A549 (cell line): ENCODE measurements around the gene FERMT3. TPM values are rescaled to one million over a fixed set of nuclear protein-coding genes. Genes with fewer than 3 reads are reported as not detected.
A peak's percentile ranks its signal among the peaks of the same experiment; 100 is the strongest.

Source experiments
- ATAC-seq, 2 experiments: fragments of 200-7000 bp in 1 of 2; fragments of >200 bp in 1 of 2; cut with Nextera tagmentation in 1 of 2; cut with Tn5 transposase in 1 of 2; 3 replicates each; pipeline versions ENCODE4 v1.8.0 to v1.9.1; 2018 to 2020; ENCODE audit warnings: mild to moderate bottlenecking in 1 of 2, moderate library complexity in 1 of 2
- CTCF ChIA-PET: fragments of 300-600 bp; sonication (Branson Sonifier 250); formaldehyde crosslinking; extraction: SDS; loops from one replicate; lab custom pipeline; 2021; ENCODE audit warnings: antibody characterized with exemption, inconsistent platforms; lab: Yijun Ruan, JAX
- POLR2A ChIA-PET: fragments of 350-600 bp; formaldehyde crosslinking; extraction: SDS; loops from one replicate; lab custom pipeline; 2021; ENCODE audit warnings: antibody characterized with exemption, inconsistent platforms; lab: Yijun Ruan, JAX
- DNase-seq, 2 experiments: peaks; one replicate each; pipeline versions ENCODE4 v3.0.0 to v3.0.0-alpha.2; 2011 to 2016; ENCODE audit warnings: low read depth in 1 of 2, low spot score in 1 of 2
- FAIRE-seq: peaks from 2 replicates; lab custom pipeline; 2011; peaks lifted over from hg19 to GRCh38; lab: Jason Lieb, UNC
- H3K27ac ChIP-seq, 2 experiments: fragments of >200 bp; sonication (Bioruptor Twin); formaldehyde crosslinking; 3 replicates each; pipeline ENCODE4 v1.5.1; 2016 to 2017
- H3K4me1 ChIP-seq: fragments of >200 bp; sonication (Bioruptor Twin); formaldehyde crosslinking; 3 replicates; pipeline ENCODE4 v1.6.1; 2016
- H3K4me2 ChIP-seq: fragments of >200 bp; sonication (Bioruptor Twin); formaldehyde crosslinking; 3 replicates; pipeline ENCODE4 v1.6.1; 2016
- H3K4me3 ChIP-seq: fragments of >200 bp; sonication (Bioruptor Twin); formaldehyde crosslinking; 3 replicates; pipeline ENCODE4 v1.5.1; 2016
- H3K9me3 ChIP-seq: fragments of >200 bp; sonication (Bioruptor Twin); formaldehyde crosslinking; 3 replicates; pipeline ENCODE4 v1.6.1; 2016
- CBX8 ChIP-seq: fragments of 200-600 bp; sonication (generic); IDR thresholded peaks from 2 replicates; pipeline ENCODE4 v1.6.1; 2016
- CEBPB ChIP-seq, 2 experiments: fragments of >200 bp in 1 of 2; sonication (Bioruptor Twin) in 1 of 2; formaldehyde crosslinking in 1 of 2; IDR thresholded peaks; 2 replicates each; pipeline ENCODE4 v1.6.1; 2012 to 2016
- CHD2 ChIP-seq: fragments of 150-350 bp; IDR thresholded peaks from 2 replicates; pipeline ENCODE4 v1.6.1; 2014; ENCODE audit warnings: low read length; ENCODE audit not compliant: partially characterized antibody
- CHD4 ChIP-seq: fragments of 200-600 bp; sonication (generic); IDR thresholded peaks from 2 replicates; pipeline ENCODE4 v1.6.1; 2016; ENCODE audit warnings: antibody characterized with exemption, mild to moderate bottlenecking, borderline replicate concordance
- EP300 ChIP-seq, 2 experiments: fragments of >200 bp; sonication (Bioruptor Twin); formaldehyde crosslinking; IDR thresholded peaks; 2 replicates in 1 of 2; 3 replicates in 1 of 2; pipeline ENCODE4 v1.6.1; 2016 to 2017
- ESRRA ChIP-seq: fragments of 150-350 bp; IDR thresholded peaks from 2 replicates; pipeline ENCODE4 v1.6.1; 2014; ENCODE audit warnings: mild to moderate bottlenecking, low read length, borderline replicate concordance
- FOXS1 ChIP-seq: fragments of 250-450 bp; sonication (Bioruptor Pico); IDR thresholded peaks from 2 replicates; pipeline ENCODE4 v1.5.0; 2020; ENCODE audit warnings: mild to moderate bottlenecking, moderate library complexity
- HDAC2 ChIP-seq: fragments of 200-600 bp; sonication (generic); IDR thresholded peaks from 2 replicates; pipeline ENCODE4 v1.6.1; 2016
- JUNB ChIP-seq: fragments of >200 bp; sonication (Bioruptor Twin); formaldehyde crosslinking; IDR thresholded peaks from 2 replicates; pipeline ENCODE4 v1.6.1; 2016
- MAFK ChIP-seq: fragments of 450-650 bp; IDR thresholded peaks from 2 replicates; pipeline ENCODE4 v1.6.1; 2014; ENCODE audit not compliant: partially characterized antibody
- MYC ChIP-seq: IDR thresholded peaks from 2 replicates; pipeline ENCODE4 v1.6.1; 2012; ENCODE audit warnings: mild to moderate bottlenecking, inconsistent platforms, low read length, improper control_type of control experiment, borderline replicate concordance
- NR3C1 ChIP-seq: fragments of >200 bp; sonication (Bioruptor Twin); formaldehyde crosslinking; IDR thresholded peaks from 3 replicates; pipeline ENCODE4 v1.6.1; 2017
- PHF8 ChIP-seq: fragments of 200-600 bp; sonication (generic); IDR thresholded peaks from 2 replicates; pipeline ENCODE4 v1.6.1; 2016; ENCODE audit warnings: low read depth, mild to moderate bottlenecking, antibody characterized with exemption, moderate library complexity, borderline replicate concordance
- RARB ChIP-seq: fragments of 250-450 bp; sonication (Bioruptor Pico); IDR thresholded peaks from 2 replicates; pipeline ENCODE4 v1.8.0; 2021; ENCODE audit warnings: mild to moderate bottlenecking, moderate library complexity
- RCOR1 ChIP-seq: fragments of 150-350 bp; IDR thresholded peaks from 2 replicates; pipeline ENCODE4 v1.6.1; 2014; ENCODE audit warnings: antibody characterized with exemption, low read length, low read depth
- SMC3 ChIP-seq: fragments of >200 bp; sonication (Bioruptor Twin); formaldehyde crosslinking; IDR thresholded peaks from 3 replicates; pipeline ENCODE4 v1.6.1; 2018; ENCODE audit warnings: inconsistent platforms
- SREBF2 ChIP-seq: fragments of 450-650 bp; IDR thresholded peaks from 2 replicates; pipeline ENCODE4 v1.6.1; 2014; ENCODE audit warnings: mild to moderate bottlenecking, moderate library complexity
- TFCP2L1 ChIP-seq: fragments of 250-450 bp; sonication (Bioruptor Pico); IDR thresholded peaks from 2 replicates; pipeline ENCODE4 v1.5.0; 2021; ENCODE audit warnings: mild to moderate bottlenecking
- TP53 ChIP-seq: fragments of 250-450 bp; sonication (Bioruptor Pico); IDR thresholded peaks from 2 replicates; pipeline ENCODE4 v1.5.0; 2021; ENCODE audit warnings: mild to moderate bottlenecking, moderate library complexity
- ZFP36 ChIP-seq: fragments of 450-650 bp; IDR thresholded peaks from 2 replicates; pipeline ENCODE4 v1.6.1; 2014; ENCODE audit warnings: borderline replicate concordance; ENCODE audit not compliant: partially characterized antibody
- ZSCAN20 ChIP-seq: fragments of 250-450 bp; sonication (Bioruptor Pico); IDR thresholded peaks from 2 replicates; pipeline ENCODE4 v1.8.0; 2022; ENCODE audit warnings: mild to moderate bottlenecking, moderate library complexity
- WGBS: methylation state at CpG from one replicate; pipeline ENCODE4 v1.1.6; 2017; ENCODE audit errors: missing lambda C conversion rate; 5-methylcytosine and 5-hydroxymethylcytosine counted together
- polyA plus RNA-seq, 4 experiments: library from polyadenylated mRNA; depleted of rRNA in 3 of 4; stranded (reverse); fragments of >200 nt; fragmentation: RNase III in 1 of 4; extraction: RNeasy Plus Mini Kit Qiagen cat#74134 plus additional on column Dnase treatment in 1 of 4; gene quantifications; 2 replicates in 3 of 4; 3 replicates in 1 of 4; pipeline ENCODE4 v1.2.3, GENCODE V29; 2011 to 2017
- TF ChIP-seq, protein P1 (sequence below): IDR thresholded peaks from 2 replicates; pipeline ENCODE4 v1.6.1; 2012; ENCODE audit warnings: low read depth, borderline replicate concordance
- TF ChIP-seq, protein P2 (sequence below): fragments of 200-600 bp; sonication (generic); IDR thresholded peaks from 2 replicates; pipeline ENCODE4 v1.6.1; 2016; ENCODE audit warnings: antibody characterized with exemption, mild to moderate bottlenecking, moderate library complexity

The FERMT3 gene
- polyA plus RNA-seq, 2 of the 4 experiments (the other 2 are of a cell fraction), result 0.56 to 2.1 TPM

DNA sequence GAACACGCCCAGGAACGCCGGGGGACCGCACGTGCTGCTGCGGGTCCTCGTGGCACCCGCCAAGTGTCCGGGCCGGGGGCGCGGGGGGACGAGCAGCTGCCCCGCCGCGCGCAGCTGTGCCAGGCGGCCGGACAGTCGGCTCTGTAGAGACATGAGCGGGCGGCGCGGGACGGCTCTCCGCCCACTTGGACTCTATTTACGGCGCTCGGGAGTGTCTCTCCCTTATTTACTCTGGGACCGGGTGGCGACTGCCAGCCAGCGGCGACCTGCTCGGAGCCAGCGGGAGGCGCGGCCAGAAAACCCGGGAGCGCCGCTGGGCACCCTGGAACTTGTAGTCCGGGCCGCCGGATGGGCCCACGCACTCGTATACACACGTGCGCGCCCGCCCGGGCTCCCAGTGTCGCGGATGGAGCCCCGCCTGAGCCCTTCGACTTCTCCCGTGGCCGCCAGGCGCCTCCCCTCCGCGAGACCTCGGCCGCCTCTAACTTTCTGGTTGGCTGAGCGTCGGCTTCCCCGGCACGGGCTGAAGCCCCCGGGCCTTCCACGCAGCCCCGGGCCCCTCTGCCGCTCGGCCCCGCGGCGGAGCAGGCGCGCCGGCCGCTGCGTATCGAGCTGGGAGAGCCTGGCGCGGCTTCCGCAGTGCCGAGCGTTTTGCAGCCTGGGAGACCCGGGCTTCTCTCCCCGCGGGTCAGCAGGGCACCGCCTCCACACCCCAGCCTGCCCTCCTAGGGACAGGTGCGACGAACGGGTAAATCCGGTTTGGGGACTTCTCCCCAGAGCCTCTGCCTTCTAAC is 40.5 kb upstream of the FERMT3 start, which contains the start of gene MACROD1 (continued):
- TF ChIP-seq ESRRA (no peak), MYC (peak; percentile 88; the same call in 1 of the 2 replicates), PHF8 (peak; percentile 76)

DNA sequence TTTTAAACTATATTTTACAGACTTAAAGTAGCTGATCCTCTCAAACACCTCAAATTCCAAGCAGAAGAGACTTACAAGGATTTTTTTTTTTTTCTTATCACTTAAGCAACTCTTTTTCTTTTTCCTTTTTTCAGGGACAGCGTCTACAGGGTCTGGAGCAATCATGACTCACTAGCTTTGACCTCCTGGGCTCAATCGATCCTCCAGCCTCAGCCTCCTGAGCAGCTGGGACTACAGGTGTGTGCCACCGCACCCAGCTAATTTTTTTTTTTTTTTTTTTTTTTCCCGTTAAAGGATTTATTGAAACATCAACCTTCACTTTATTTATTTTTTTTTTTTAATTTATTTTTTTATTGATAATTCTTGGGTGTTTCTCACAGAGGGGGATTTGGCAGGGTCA is 36.1 kb upstream of the FERMT3 start:
- H3K9me3 ChIP-seq, result no peaks in the 10 kb centered on the region; the same call in 1 of the 3 replicates
- FAIRE-seq (no peak), ATAC-seq (no peak), DNase-seq (no peak)
- no peak overlapping the region for H3K4me2 ChIP-seq
- no peak overlapping the region for H3K27ac ChIP-seq
- ChIA-PET CTCF (interaction anchor here (0.6 to 2.0 kb wide), 4 partner anchors 9 to 133 kb away, joined by 3 to 7 read pairs (median 4); no protein-coding TSS in a partner anchor), POLR2A (no interaction called here)
- no peak overlapping the region for H3K4me3 ChIP-seq
- 76% methylated on average over 4 of the region's 4 CpGs for WGBS
- no peak for TF ChIP-seq ESRRA
- TF ChIP-seq RARB, result no peak
- TF ChIP-seq, protein P1, sequence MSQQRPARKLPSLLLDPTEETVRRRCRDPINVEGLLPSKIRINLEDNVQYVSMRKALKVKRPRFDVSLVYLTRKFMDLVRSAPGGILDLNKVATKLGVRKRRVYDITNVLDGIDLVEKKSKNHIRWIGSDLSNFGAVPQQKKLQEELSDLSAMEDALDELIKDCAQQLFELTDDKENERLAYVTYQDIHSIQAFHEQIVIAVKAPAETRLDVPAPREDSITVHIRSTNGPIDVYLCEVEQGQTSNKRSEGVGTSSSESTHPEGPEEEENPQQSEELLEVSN, result no peak
- no peak for TF ChIP-seq EP300 (IDR thresholded peaks at IDR 0.05)
- TF ChIP-seq FOXS1, result no peak
- no peak for TF ChIP-seq PHF8
- TF ChIP-seq CHD4, result no peak
- TF ChIP-seq SMC3, result no peak
- TF ChIP-seq MAFK, result no peak
- peaks cover 6% of the 10 kb centered on the region; the same call in 1 of the 3 replicates for H3K4me1 ChIP-seq

DNA sequence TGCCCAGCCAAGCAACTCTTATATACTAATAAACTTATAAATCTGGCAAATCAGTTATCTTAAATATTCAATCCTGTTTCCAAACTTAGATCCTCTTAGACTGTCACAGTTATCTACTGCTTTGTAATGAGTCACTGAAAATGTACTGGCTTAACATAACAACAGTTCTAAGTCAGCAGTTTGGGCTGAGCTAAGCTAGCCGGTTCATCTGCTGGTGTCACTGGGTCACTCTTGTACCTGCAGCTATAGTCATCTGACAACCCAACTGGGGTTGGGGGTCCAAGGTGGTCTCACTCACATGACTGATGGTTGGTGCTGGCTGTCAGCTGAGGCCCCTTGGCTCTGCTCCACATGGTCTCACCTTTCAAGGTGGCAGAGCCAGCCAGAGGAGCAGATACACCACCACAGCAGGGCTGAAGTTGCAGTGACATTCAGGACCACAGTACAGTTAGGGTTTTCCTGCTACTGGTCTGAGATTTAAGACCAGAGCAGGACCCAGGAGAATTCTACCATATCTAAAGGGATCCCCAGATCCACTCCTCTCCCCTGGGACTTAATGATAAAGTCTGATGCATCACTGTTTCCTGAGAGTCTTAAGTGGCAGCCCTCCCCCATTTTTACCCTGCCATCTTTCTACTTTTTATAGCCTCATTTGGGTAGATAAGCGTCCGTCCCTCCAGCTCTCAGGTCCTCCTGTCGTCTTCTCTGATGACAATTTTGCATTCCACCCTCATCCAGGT is 32.7 kb upstream of the FERMT3 start:
- DNase-seq (no peak), ATAC-seq (peak; percentile 56 to 65; a peak in 4 of 6 replicates)
- H3K9me3 ChIP-seq, result no peaks in the 10 kb centered on the region; the same call in 1 of the 3 replicates
- POLR2A ChIA-PET, result no interaction called here
- TF ChIP-seq MAFK, result no peak
- no peak for TF ChIP-seq CHD2
- TF ChIP-seq, protein P1, result no peak
- no peak for TF ChIP-seq HDAC2
- TF ChIP-seq MYC, result no peak
- TF ChIP-seq TFCP2L1 (CRISPR knock-in tag), result no peak
- no peak for TF ChIP-seq JUNB
- TF ChIP-seq NR3C1, result no peak
- TF ChIP-seq RARB, result no peak
- TF ChIP-seq ZSCAN20 (CRISPR knock-in tag), result no peak
- TF ChIP-seq SREBF2, result no peak
- TF ChIP-seq ZFP36, result no peak
- no peak for TF ChIP-seq CEBPB (IDR thresholded peaks at IDR 0.05)
- TF ChIP-seq TP53, result no peak
- no peak for TF ChIP-seq CBX8
- TF ChIP-seq, protein P2, sequence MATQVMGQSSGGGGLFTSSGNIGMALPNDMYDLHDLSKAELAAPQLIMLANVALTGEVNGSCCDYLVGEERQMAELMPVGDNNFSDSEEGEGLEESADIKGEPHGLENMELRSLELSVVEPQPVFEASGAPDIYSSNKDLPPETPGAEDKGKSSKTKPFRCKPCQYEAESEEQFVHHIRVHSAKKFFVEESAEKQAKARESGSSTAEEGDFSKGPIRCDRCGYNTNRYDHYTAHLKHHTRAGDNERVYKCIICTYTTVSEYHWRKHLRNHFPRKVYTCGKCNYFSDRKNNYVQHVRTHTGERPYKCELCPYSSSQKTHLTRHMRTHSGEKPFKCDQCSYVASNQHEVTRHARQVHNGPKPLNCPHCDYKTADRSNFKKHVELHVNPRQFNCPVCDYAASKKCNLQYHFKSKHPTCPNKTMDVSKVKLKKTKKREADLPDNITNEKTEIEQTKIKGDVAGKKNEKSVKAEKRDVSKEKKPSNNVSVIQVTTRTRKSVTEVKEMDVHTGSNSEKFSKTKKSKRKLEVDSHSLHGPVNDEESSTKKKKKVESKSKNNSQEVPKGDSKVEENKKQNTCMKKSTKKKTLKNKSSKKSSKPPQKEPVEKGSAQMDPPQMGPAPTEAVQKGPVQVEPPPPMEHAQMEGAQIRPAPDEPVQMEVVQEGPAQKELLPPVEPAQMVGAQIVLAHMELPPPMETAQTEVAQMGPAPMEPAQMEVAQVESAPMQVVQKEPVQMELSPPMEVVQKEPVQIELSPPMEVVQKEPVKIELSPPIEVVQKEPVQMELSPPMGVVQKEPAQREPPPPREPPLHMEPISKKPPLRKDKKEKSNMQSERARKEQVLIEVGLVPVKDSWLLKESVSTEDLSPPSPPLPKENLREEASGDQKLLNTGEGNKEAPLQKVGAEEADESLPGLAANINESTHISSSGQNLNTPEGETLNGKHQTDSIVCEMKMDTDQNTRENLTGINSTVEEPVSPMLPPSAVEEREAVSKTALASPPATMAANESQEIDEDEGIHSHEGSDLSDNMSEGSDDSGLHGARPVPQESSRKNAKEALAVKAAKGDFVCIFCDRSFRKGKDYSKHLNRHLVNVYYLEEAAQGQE, result no peak
- no peak for TF ChIP-seq RCOR1
- TF ChIP-seq, all 56 proteins: peak for 0
- Histone ChIP-seq H3K4me2 (no peak overlapping the region), H3K27ac (no peak overlapping the region), H3K4me3 (no peak overlapping the region), H3K4me1 (no peaks in the 10 kb centered on the region)
- CTCF ChIA-PET, result interaction anchor here (1.0 kb wide), 3 partner anchors 21 to 24 kb away, joined by 3 to 4 read pairs (median 3); no protein-coding TSS in a partner anchor
- no peak for FAIRE-seq
- WGBS, result 85% methylated on average over 4 of the region's 4 CpGs
